Activated CD8-positive, alpha-beta memory T cell treated with anti-CD3 and anti-CD28 coated beads for 24 hours (primary cell): Measurements from ENCODE around the gene TRIM36.

ENCODE experiments used
- DNase-seq: peaks from one replicate; pipeline ENCODE4 v3.0.0-alpha.2; 2020

Gene TRIM36

GRCh38 chr5:115166744-115167393 is 2.8 kb downstream of the TRIM36 start:
- DNase-seq: no peak

- no peak for DNase-seq
These were observed 3.9 kb downstream of the TRIM36 start for GRCh38 chr5:115165790-115166189.

- DNase-seq: no peak
These were observed 8.7 kb downstream of the TRIM36 start for GRCh38 chr5:115160975-115161475.

GRCh38 chr5:115151208-115151805 is 18.4 kb downstream of the TRIM36 start:
- DNase-seq: no peak

- DNase-seq: no peak
These were observed 19.2 kb downstream of the TRIM36 start for GRCh38 chr5:115150512-115150911.

GRCh38 chr5:115147052-115147451 is 22.7 kb downstream of the TRIM36 start:
- DNase-seq: no peak

GRCh38 chr5:115136294-115136693 is 33.4 kb downstream of the TRIM36 start:
- DNase-seq: no peak

GRCh38 chr5:115132465-115132864 is 37.2 kb downstream of the TRIM36 start:
- no peak for DNase-seq

- no peak for DNase-seq
These were observed 43.4 kb downstream of the TRIM36 start for GRCh38 chr5:115126303-115126702.

GRCh38 chr5:115124741-115125140 is 45.0 kb downstream of the TRIM36 start:
- DNase-seq: no peak

- DNase-seq: no peak
These were observed 53.7 kb downstream of the TRIM36 start for GRCh38 chr5:115116001-115116400.

GRCh38 chr5:115109840-115110239 is 59.9 kb downstream of the TRIM36 start:
- no peak for DNase-seq

GRCh38 chr5:115109356-115109755 is 60.4 kb downstream of the TRIM36 start:
- DNase-seq: no peak

GRCh38 chr5:115100319-115100955 is 69.3 kb downstream of the TRIM36 start:
- DNase-seq: no peak

- no peak for DNase-seq
These were observed 71.5 kb downstream of the TRIM36 start for GRCh38 chr5:115098041-115098702.

GRCh38 chr5:115097236-115097635 is 72.5 kb downstream of the TRIM36 start:
- DNase-seq: no peak

- no peak for DNase-seq
These were observed 73.5 kb downstream of the TRIM36 start for GRCh38 chr5:115096034-115096769.

- DNase-seq: no peak
These were observed 81.8 kb downstream of the TRIM36 start for GRCh38 chr5:115087951-115088350.

GRCh38 chr5:115086473-115086872 is 83.2 kb downstream of the TRIM36 start:
- DNase-seq: no peak

GRCh38 chr5:115084246-115084793 is 85.4 kb downstream of the TRIM36 start:
- no peak for DNase-seq

GRCh38 chr5:115079924-115080623 is 89.6 kb downstream of the TRIM36 start:
- DNase-seq: no peak
